Adrenal gland (tissue), 5 donors: ENCODE data around the gene PVALEF.

Experiments used
- POLR2A ChIP-seq, 2 donors: fragments of 450-650 bp; IDR thresholded peaks; one replicate each; pipeline ENCODE4 v1.6.1; 2017; ENCODE audit warnings: antibody characterized with exemption in 2 of 2, mild to moderate bottlenecking in 2 of 2, moderate library complexity in 1 of 2
- TF ChIP-seq, protein P1 (sequence below), 6 experiments: fragments of 450-650 bp in 4 of 6; fragments of 200-600 bp in 2 of 6; sonication (generic) in 1 of 6; IDR thresholded peaks; 1 replicate in 5 of 6; 2 replicates in 1 of 6; pipeline versions ENCODE4 v1.5.1 to v1.8.0; 2016 to 2021; ENCODE audit warnings: antibody characterized with exemption in 6 of 6, mild to moderate bottlenecking in 2 of 6, moderate library complexity in 1 of 6
- donor health status: DM: no; HTN: no; CAD: no.

DNA sequence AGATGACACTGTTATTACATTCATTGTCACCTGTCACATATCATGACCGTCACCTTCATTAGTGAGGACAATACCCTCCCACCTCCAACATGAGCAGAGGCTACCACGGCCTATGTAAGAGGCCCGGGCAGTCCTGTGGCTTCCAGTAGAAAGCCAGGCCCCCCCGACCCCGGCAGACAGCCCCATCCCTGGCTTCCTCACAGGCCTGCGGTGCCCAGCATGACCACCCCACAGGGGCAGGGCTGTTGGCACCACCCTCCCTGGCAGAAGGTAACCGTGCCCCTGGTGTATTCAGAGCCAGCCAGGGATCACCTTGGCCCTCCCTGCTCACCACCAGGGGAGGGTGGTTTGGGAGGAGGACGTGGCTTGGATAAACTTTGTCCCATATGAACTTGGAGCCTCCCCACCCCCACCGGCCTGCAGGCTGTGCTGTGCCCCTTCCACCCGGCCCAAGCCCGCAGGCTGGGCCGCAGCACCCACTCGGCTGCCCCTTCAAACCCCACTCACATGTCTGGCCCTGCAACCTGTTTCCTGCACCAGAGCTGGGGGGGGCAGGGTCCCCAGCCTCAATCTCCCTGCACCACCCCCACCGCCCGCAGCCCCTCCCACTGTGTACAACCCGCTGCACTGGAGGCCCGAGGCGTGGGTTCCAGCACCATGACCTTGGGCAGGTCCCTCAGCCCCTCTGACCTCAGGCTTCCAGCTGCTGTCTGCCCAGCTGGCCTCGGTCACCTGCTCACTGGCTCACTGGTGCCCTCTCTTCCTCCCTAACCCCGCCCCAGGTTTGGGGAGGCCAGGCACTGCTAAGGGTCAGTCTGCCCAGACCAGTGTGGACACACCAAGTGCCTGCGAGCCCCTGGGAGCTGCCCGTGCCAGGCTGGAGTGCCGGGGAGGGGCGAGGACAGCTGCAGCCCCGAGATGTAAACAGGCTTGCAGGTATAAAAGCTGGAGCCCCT, 13.1 kb downstream of the PVALEF start:
- TF ChIP-seq, protein P1, sequence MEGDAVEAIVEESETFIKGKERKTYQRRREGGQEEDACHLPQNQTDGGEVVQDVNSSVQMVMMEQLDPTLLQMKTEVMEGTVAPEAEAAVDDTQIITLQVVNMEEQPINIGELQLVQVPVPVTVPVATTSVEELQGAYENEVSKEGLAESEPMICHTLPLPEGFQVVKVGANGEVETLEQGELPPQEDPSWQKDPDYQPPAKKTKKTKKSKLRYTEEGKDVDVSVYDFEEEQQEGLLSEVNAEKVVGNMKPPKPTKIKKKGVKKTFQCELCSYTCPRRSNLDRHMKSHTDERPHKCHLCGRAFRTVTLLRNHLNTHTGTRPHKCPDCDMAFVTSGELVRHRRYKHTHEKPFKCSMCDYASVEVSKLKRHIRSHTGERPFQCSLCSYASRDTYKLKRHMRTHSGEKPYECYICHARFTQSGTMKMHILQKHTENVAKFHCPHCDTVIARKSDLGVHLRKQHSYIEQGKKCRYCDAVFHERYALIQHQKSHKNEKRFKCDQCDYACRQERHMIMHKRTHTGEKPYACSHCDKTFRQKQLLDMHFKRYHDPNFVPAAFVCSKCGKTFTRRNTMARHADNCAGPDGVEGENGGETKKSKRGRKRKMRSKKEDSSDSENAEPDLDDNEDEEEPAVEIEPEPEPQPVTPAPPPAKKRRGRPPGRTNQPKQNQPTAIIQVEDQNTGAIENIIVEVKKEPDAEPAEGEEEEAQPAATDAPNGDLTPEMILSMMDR (IDR thresholded peaks at IDR 0.05) = no peak
- no peak for TF ChIP-seq POLR2A (IDR thresholded peaks at IDR 0.05)
